Liver (tissue), 1 donor: ENCODE results near the gene PRSS12.

Experiments
- YY1 ChIP-seq: IDR thresholded peaks from 2 replicates; pipeline ENCODE4 v1.6.1; 2016; ENCODE audit warnings: antibody characterized with exemption, mild to moderate bottlenecking
- TF ChIP-seq, protein P1 (sequence below): IDR thresholded peaks from 2 replicates; pipeline ENCODE4 v1.6.1; 2016; ENCODE audit warnings: antibody characterized with exemption

DNA sequence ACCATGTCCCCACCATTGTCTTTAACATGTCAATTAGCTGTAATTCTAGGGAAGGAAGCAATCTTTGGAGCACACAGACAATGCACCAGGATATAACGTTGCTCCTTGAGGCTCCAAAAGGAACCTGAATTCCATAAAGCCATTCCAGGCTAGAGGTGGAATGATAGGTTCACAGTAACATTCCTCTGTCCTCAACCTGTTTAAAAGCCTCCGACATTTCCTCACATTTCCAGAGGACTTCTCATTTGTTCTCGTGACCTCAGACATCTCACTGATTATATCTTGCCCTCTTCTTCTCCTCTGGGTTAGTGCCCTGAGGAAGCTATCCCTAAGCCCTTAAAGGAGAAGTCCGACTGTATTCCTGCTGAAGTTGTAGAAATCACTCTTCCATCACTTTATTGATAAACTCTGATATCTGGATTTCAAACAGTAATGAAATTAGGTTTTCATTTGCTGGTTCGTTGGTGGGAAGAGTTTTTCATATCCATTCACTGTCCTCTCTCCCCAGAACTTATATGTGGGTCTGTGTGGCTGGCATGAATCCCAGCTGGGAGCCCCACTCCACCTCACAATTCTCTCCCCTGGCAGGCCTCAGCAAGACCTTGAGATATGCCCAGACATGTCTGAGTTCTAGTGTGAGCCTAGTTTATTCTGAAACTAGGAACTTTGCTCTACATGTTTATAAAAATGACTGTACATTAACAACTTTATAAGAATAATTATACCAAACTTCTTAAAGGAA is 44.2 kb upstream of the PRSS12 start:
- no peak for TF ChIP-seq YY1
- TF ChIP-seq, protein P1, sequence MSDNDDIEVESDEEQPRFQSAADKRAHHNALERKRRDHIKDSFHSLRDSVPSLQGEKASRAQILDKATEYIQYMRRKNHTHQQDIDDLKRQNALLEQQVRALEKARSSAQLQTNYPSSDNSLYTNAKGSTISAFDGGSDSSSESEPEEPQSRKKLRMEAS = no peak
